GM12878 (cell line): Measurements from ENCODE around the gene TLR1. TPM values are rescaled to one million over a fixed set of nuclear protein-coding genes. Genes with fewer than 3 reads are reported as not detected.

Experiments
- ATF7 ChIP-seq: fragments of 450-650 bp; IDR thresholded peaks from 2 replicates; pipeline ENCODE4 v1.6.1; 2016; ENCODE audit warnings: low read depth, mild to moderate bottlenecking
- BHLHE40 ChIP-seq, 2 experiments: fragments of 450-650 bp in 1 of 2; IDR thresholded peaks; 2 replicates each; pipeline ENCODE4 v1.6.1; 2011 to 2017; ENCODE audit warnings: low read depth in 2 of 2, borderline replicate concordance in 1 of 2, improper control_type of control experiment in 1 of 2, low read length in 1 of 2, mild to moderate bottlenecking in 1 of 2
- CUX1 ChIP-seq: IDR thresholded peaks from 2 replicates; pipeline ENCODE4 v1.6.1; 2012; ENCODE audit warnings: improper control_type of control experiment, low read depth, low read length; ENCODE audit not compliant: insufficient replicate concordance
- EGR1 ChIP-seq, 2 experiments: IDR thresholded peaks; 1 replicate in 1 of 2; 2 replicates in 1 of 2; pipeline ENCODE4 v1.6.1; 2011 to 2012; ENCODE audit warnings: low read depth in 2 of 2, low read length in 2 of 2, borderline replicate concordance in 1 of 2, mild to moderate bottlenecking in 1 of 2, moderate library complexity in 1 of 2
- ELK1 ChIP-seq: IDR thresholded peaks from 2 replicates; pipeline ENCODE4 v1.6.1; 2012; ENCODE audit warnings: low read depth, low read length, improper control_type of control experiment
- EP300 ChIP-seq, 2 experiments: fragments of 150-350 bp in 1 of 2; IDR thresholded peaks; 2 replicates each; pipeline ENCODE4 v1.6.1; 2011 to 2012; ENCODE audit warnings: low read depth in 2 of 2, low read length in 2 of 2, borderline replicate concordance in 1 of 2, improper control_type of control experiment in 1 of 2, inconsistent platforms in 1 of 2; ENCODE audit not compliant: control insufficient read depth in 1 of 2
- HDAC2 ChIP-seq: fragments of 200-600 bp; sonication (generic); IDR thresholded peaks from 2 replicates; pipeline ENCODE4 v1.6.1; 2017
- IRF5 ChIP-seq: fragments of 450-650 bp; IDR thresholded peaks from 2 replicates; pipeline ENCODE4 v1.6.1; 2017; ENCODE audit warnings: borderline replicate concordance
- MLLT1 ChIP-seq: fragments of 450-650 bp; IDR thresholded peaks from 2 replicates; pipeline ENCODE4 v1.6.1; 2016; ENCODE audit warnings: mild to moderate bottlenecking
- NFIC ChIP-seq: IDR thresholded peaks from 2 replicates; pipeline ENCODE4 v1.6.1; 2012; ENCODE audit warnings: low read depth, mild to moderate bottlenecking, inconsistent platforms, low read length, moderate library complexity
- NKRF ChIP-seq: fragments of 450-650 bp; conservative IDR thresholded peaks from 2 replicates; pipeline ENCODE4 v1.6.1; 2017; ENCODE audit warnings: mild to moderate bottlenecking, moderate library complexity
- PAX5 ChIP-seq: IDR thresholded peaks from 2 replicates; pipeline ENCODE4 v1.6.1; 2011; ENCODE audit warnings: low read depth, low read length, borderline replicate concordance
- PBX3 ChIP-seq: IDR thresholded peaks from 2 replicates; pipeline ENCODE4 v1.6.1; 2011; ENCODE audit warnings: mild to moderate bottlenecking, low read depth, low read length, moderate library complexity; ENCODE audit not compliant: insufficient replicate concordance
- POLR2AphosphoS5 ChIP-seq: IDR thresholded peaks from 2 replicates; pipeline ENCODE4 v1.6.1; 2011; ENCODE audit warnings: mild to moderate bottlenecking, low read length, inconsistent platforms
- RB1 ChIP-seq: fragments of 450-650 bp; formaldehyde crosslinking; IDR thresholded peaks from 2 replicates; pipeline ENCODE4 v1.6.1; 2017; ENCODE audit warnings: mild to moderate bottlenecking, borderline replicate concordance
- YBX1 ChIP-seq: fragments of 450-650 bp; IDR thresholded peaks from 2 replicates; pipeline ENCODE4 v1.6.1; 2016; ENCODE audit warnings: antibody characterized with exemption
- polyA plus RNA-seq, 11 experiments: library from polyadenylated mRNA; depleted of rRNA in 4 of 11; unstranded in 6 of 11; stranded (reverse) in 5 of 11; fragments of >200 nt; fragmentation: Nextera tagmentation in 4 of 11; fragmentation: Illumina TruSeq in 1 of 11; extraction: Ambion mirVana in 4 of 11; extraction: Trizol in 1 of 11; gene quantifications; 1 replicate in 1 of 11; 2 replicates in 10 of 11; pipeline versions ENCODE4 v1.2.1 to v1.2.3, GENCODE V29; 2011 to 2016; ENCODE audit warnings: inconsistent platforms in 2 of 11, missing spikeins in 2 of 11, low read depth in 1 of 11
- total RNA-seq, 4 experiments: library from RNA; depleted of rRNA in 3 of 4; stranded (reverse); fragments of >200 nt in 3 of 4; fragmentation: Illumina TruSeq in 1 of 4; extraction: Trizol in 1 of 4; gene quantifications; 2 replicates each; pipeline versions ENCODE4 v1.2.1 to v1.2.3, GENCODE V29; 2013 to 2021

Gene TLR1
- total and polyA plus RNA-seq, 10 of the 15 experiments (the other 5 are each of a cell fraction or from before 2014, with no cell fraction given): 9.3 to 57.1 (median 20.4) TPM

GRCh38 chr4:38818441-38818976 is 13.9 kb upstream of the TLR1 start (continued):
- TF ChIP-seq PBX3: no peak
- TF ChIP-seq HDAC2: no peak
- no peak for TF ChIP-seq EGR1 (IDR thresholded peaks at IDR 0.05; ENCODE audit: borderline replicate concordance in 1 of 2, low read depth in 2 of 2, low read length in 2 of 2)
- peak; percentile 67 for TF ChIP-seq CUX1
- peak; percentile 64 for TF ChIP-seq MLLT1
- TF ChIP-seq BHLHE40 (IDR thresholded peaks at IDR 0.05; ENCODE audit: borderline replicate concordance in 1 of 2, low read depth in 2 of 2, low read length in 1 of 2): peak; percentile 65 to 82; a peak in 3 of 4 replicates
- peak; percentile 94 to 96; a peak in 3 of 4 replicates for TF ChIP-seq EP300 (IDR thresholded peaks at IDR 0.05; ENCODE audit: borderline replicate concordance in 1 of 2, control insufficient read depth in 1 of 2, low read depth in 2 of 2, low read length in 2 of 2)
- TF ChIP-seq ATF7: peak; percentile 98
- no peak for TF ChIP-seq NKRF
- TF ChIP-seq NFIC: peak; percentile 74; the same call in 1 of the 2 replicates
- TF ChIP-seq IRF5: no peak
- peak; percentile 39; the same call in 1 of the 2 replicates for TF ChIP-seq POLR2AphosphoS5
- no peak for TF ChIP-seq RB1
- peak; percentile 82 for TF ChIP-seq PAX5
- TF ChIP-seq YBX1: no peak
- no peak for TF ChIP-seq ELK1
